ENCODE measurements around the gene TBC1D2. TPM values are rescaled to one million over a fixed set of nuclear protein-coding genes. Genes with fewer than 3 reads are reported as not detected.

Gene TBC1D2
- total RNA-seq, 1 donor, result 114 TPM

DNA sequence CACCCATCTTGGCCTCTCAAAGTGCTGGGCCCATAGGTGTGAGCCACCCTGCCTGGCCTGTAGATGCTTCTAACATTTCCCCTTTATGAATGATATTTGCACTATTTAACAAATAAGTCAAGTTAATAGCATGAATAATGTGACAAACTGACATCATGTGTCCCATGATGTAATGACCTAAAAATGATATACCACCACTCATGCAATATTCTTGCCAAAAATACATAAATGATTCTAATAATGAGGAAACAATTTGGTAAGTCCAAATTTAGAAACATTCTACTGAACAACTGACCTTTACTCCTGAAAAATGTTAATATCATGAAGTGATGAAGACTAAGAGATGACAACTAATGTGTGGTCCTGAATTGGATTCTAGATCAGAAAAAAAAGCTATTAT is 102.9 kb downstream of the TBC1D2 start:
- Histone ChIP-seq H3K4me1 (ENCODE audit: insufficient read depth, low read length) (no peaks in the 10 kb centered on the region), H3K4me3 (ENCODE audit: insufficient read depth, low read length) (no peak overlapping the region), H3K36me3 (ENCODE audit: insufficient read depth, low read length) (no peaks in the 10 kb centered on the region), H4K20me1 (ENCODE audit: insufficient read depth, low read length) (no peaks in the 10 kb centered on the region), H3K27me3 (ENCODE audit: insufficient read depth, low read length) (peaks cover 3% of the 10 kb centered on the region), H3K79me2 (ENCODE audit: insufficient read depth, low read length) (no peaks in the 10 kb centered on the region), H3K4me2 (ENCODE audit: insufficient read depth, low read length) (no peak overlapping the region), H3K27ac (ENCODE audit: low read depth, low read length) (no peak overlapping the region), H3K9me3 (ENCODE audit: low read depth, low read length) (no peaks in the 10 kb centered on the region), H2AFZ (ENCODE audit: low read length) (no peak overlapping the region)
- no peak for TF ChIP-seq CTCF (IDR thresholded peaks at IDR 0.05; ENCODE audit: extremely low read depth, low read depth, low read length)
- DNase-seq (ENCODE audit: insufficient read length, low spot score, missing footprints), result peak; percentile 11

DNA sequence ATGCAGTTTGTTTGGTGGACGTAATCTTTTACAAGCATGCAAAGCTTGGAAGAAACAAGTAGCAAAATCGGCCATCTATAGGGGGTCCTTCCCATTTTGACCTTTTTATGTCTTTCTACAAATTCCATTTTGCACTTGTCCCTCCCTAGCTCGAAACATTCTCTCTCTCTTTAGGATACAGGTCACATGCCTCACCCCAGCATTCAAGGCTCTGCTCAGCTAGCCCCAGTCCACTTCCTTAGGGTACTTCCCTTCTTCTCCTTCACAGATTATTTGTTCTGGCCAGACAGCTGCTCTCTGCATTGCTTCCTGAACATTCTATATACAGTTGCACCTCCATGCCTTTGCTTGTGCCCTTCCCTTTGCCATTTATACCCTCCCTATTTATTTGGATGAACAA is 104.7 kb downstream of the TBC1D2 start:
- Histone ChIP-seq H4K20me1 (ENCODE audit: insufficient read depth, low read length) (no peaks in the 10 kb centered on the region), H3K4me3 (ENCODE audit: insufficient read depth, low read length) (no peak overlapping the region), H3K4me2 (ENCODE audit: insufficient read depth, low read length) (no peak overlapping the region), H3K4me1 (ENCODE audit: insufficient read depth, low read length) (no peaks in the 10 kb centered on the region), H3K79me2 (ENCODE audit: insufficient read depth, low read length) (no peaks in the 10 kb centered on the region), H2AFZ (ENCODE audit: low read length) (no peak overlapping the region), H3K27me3 (ENCODE audit: insufficient read depth, low read length) (no peaks in the 10 kb centered on the region), H3K36me3 (ENCODE audit: insufficient read depth, low read length) (no peaks in the 10 kb centered on the region), H3K27ac (ENCODE audit: low read depth, low read length) (no peak overlapping the region), H3K9me3 (ENCODE audit: low read depth, low read length) (no peaks in the 10 kb centered on the region)
- no peak for TF ChIP-seq CTCF (IDR thresholded peaks at IDR 0.05; ENCODE audit: extremely low read depth, low read depth, low read length)
- DNase-seq (ENCODE audit: insufficient read length, low spot score, missing footprints), result peak; percentile 15

DNA sequence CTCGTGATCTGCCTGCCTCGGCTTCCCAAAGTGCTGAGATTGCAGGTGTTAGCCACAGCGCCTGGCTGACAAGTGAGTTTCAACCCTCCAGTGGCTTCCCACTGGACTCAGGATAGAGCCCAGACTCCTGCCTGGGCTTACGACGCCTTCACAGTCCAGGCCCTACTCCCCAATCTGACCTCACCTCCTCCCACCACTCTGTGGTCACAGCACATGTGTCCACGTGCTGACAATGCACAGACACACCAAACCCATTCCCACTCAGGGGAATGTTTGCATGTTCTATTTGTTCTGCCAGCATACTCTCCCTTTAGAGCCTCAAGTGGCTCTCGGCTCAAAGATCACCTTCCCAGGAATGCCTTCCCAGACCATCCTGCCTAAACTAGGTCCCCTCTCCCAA is 105.3 kb downstream of the TBC1D2 start:
- Histone ChIP-seq H3K27me3 (ENCODE audit: insufficient read depth, low read length) (no peaks in the 10 kb centered on the region), H3K9me3 (ENCODE audit: low read depth, low read length) (no peaks in the 10 kb centered on the region), H3K4me3 (ENCODE audit: insufficient read depth, low read length) (no peak overlapping the region), H4K20me1 (ENCODE audit: insufficient read depth, low read length) (no peaks in the 10 kb centered on the region), H3K4me2 (ENCODE audit: insufficient read depth, low read length) (no peak overlapping the region), H2AFZ (ENCODE audit: low read length) (no peak overlapping the region), H3K79me2 (ENCODE audit: insufficient read depth, low read length) (no peaks in the 10 kb centered on the region), H3K4me1 (ENCODE audit: insufficient read depth, low read length) (no peaks in the 10 kb centered on the region), H3K27ac (ENCODE audit: low read depth, low read length) (no peak overlapping the region), H3K36me3 (ENCODE audit: insufficient read depth, low read length) (no peaks in the 10 kb centered on the region)
- no peak for TF ChIP-seq CTCF (IDR thresholded peaks at IDR 0.05; ENCODE audit: extremely low read depth, low read depth, low read length)
- DNase-seq (ENCODE audit: insufficient read length, low spot score, missing footprints), result peak; percentile 17

- H3K4me1 ChIP-seq (ENCODE audit: insufficient read depth, low read length), result no peaks in the 10 kb centered on the region
- H3K4me2 ChIP-seq (ENCODE audit: insufficient read depth, low read length), result no peak overlapping the region
- H2AFZ ChIP-seq (ENCODE audit: low read length), result no peak overlapping the region
- no peaks in the 10 kb centered on the region for H3K79me2 ChIP-seq (ENCODE audit: insufficient read depth, low read length)
- no peak for DNase-seq (ENCODE audit: insufficient read length, low spot score, missing footprints)
- H4K20me1 ChIP-seq (ENCODE audit: insufficient read depth, low read length), result no peaks in the 10 kb centered on the region
- no peaks in the 10 kb centered on the region for H3K36me3 ChIP-seq (ENCODE audit: insufficient read depth, low read length)
- no peak overlapping the region for H3K27ac ChIP-seq (ENCODE audit: low read depth, low read length)
- TF ChIP-seq CTCF (IDR thresholded peaks at IDR 0.05; ENCODE audit: extremely low read depth, low read depth, low read length), result no peak
- H3K9me3 ChIP-seq (ENCODE audit: low read depth, low read length), result no peaks in the 10 kb centered on the region
- H3K27me3 ChIP-seq (ENCODE audit: insufficient read depth, low read length), result no peaks in the 10 kb centered on the region
- H3K4me3 ChIP-seq (ENCODE audit: insufficient read depth, low read length), result no peak overlapping the region
These were observed 106.0 kb downstream of the TBC1D2 start for GRCh38 chr9:98149422-98149821.

Small RNA genes within 50 kb of the gene (small RNA-seq; reads per million reads assigned to genes)
- gene MIR6854, result not detected

Other genes with a start within 250 kb of the TBC1D2 start
- gene NANS, start 198.9 kb downstream of the TBC1D2 start, total RNA-seq, result 56.1 and 56.6 TPM in 2 replicates
- 0.59 and 1.1 TPM in 2 replicates for gene TRIM14, start 136.4 kb downstream of the TBC1D2 start, total RNA-seq
- 0.29 and 0.72 TPM in 2 replicates for gene CORO2A, start 63.0 kb downstream of the TBC1D2 start, total RNA-seq

Data from osteoblast (primary cell).